Stimulated activated CD8-positive, alpha-beta memory T cell treated with anti-CD3 and anti-CD28 coated beads, Interleukin-2, amount 100 ng/mL, for 1 hour (primary cell): Measurements from ENCODE around the gene TPH2.

ENCODE experiments used
- DNase-seq, 2 donors: peaks; one replicate each; pipeline ENCODE4 v3.0.0-alpha.2; 2020; ENCODE audit warnings: low read depth in 2 of 2

TPH2 gene

GRCh38 chr12:71938728-71939385, at the start of gene TPH2:
TPH2 (plus strand) TSS chr12:71938845; CDS start chr12:71938987, 142 bp downstream.
- DNase-seq, result no peak

- no peak for DNase-seq
These were observed 48.2 kb upstream of the TPH2 start for GRCh38 chr12:71890475-71890874.

- no peak for DNase-seq
These were observed 46.6 kb upstream of the TPH2 start for GRCh38 chr12:71892059-71892458.

GRCh38 chr12:71896205-71896882, 42.3 kb upstream of the TPH2 start:
- no peak for DNase-seq

GRCh38 chr12:71900091-71900490, 38.6 kb upstream of the TPH2 start:
- no peak for DNase-seq

GRCh38 chr12:71904629-71905028, 34.0 kb upstream of the TPH2 start:
- no peak for DNase-seq

GRCh38 chr12:71935594-71935993, 3.1 kb upstream of the TPH2 start:
- no peak for DNase-seq

GRCh38 chr12:71940068-71940467, 1.4 kb downstream of the TPH2 start:
- no peak for DNase-seq

- no peak for DNase-seq
These were observed 2.5 kb downstream of the TPH2 start for GRCh38 chr12:71941174-71941573.

- no peak for DNase-seq
These were observed 3.6 kb downstream of the TPH2 start for GRCh38 chr12:71942259-71942658.

- no peak for DNase-seq
These were observed 4.1 kb downstream of the TPH2 start for GRCh38 chr12:71942703-71943102.

- DNase-seq, result no peak
These were observed 6.5 kb downstream of the TPH2 start for GRCh38 chr12:71945121-71945520.

- DNase-seq, result no peak
These were observed 7.2 kb downstream of the TPH2 start for GRCh38 chr12:71945883-71946282.

GRCh38 chr12:71947645-71948105, 9.0 kb downstream of the TPH2 start:
- no peak for DNase-seq

GRCh38 chr12:71948390-71948789, 9.7 kb downstream of the TPH2 start:
- no peak for DNase-seq

- DNase-seq, result no peak
These were observed 11.0 kb downstream of the TPH2 start for GRCh38 chr12:71949646-71950045.

- no peak for DNase-seq
These were observed 11.8 kb downstream of the TPH2 start for GRCh38 chr12:71950404-71950803.

- no peak for DNase-seq
These were observed 12.2 kb downstream of the TPH2 start for GRCh38 chr12:71950819-71951218.

GRCh38 chr12:71954083-71954778, 15.6 kb downstream of the TPH2 start:
- no peak for DNase-seq

- no peak for DNase-seq
These were observed 16.2 kb downstream of the TPH2 start for GRCh38 chr12:71954861-71955260.

GRCh38 chr12:71955970-71956369, 17.3 kb downstream of the TPH2 start:
- DNase-seq, result no peak

- DNase-seq, result no peak
These were observed 19.4 kb downstream of the TPH2 start for GRCh38 chr12:71958056-71958455.

- DNase-seq, result no peak
These were observed 19.8 kb downstream of the TPH2 start for GRCh38 chr12:71958457-71958856.
